GM12892 (cell line): ENCODE results near the gene PLA2G4E.

ENCODE experiments used
- POLR2A ChIP-seq: IDR thresholded peaks from 2 replicates; pipeline ENCODE4 v1.6.1; 2011; ENCODE audit warnings: low read depth, low read length, control low read depth
- POLR2AphosphoS5 ChIP-seq: IDR thresholded peaks from 2 replicates; pipeline ENCODE4 v1.6.1; 2011; ENCODE audit warnings: low read depth, low read length, control low read depth
- TAF1 ChIP-seq: IDR thresholded peaks from 2 replicates; pipeline ENCODE4 v1.6.1; 2011; ENCODE audit warnings: low read depth, mild to moderate bottlenecking, control low read depth, low read length, borderline replicate concordance

DNA sequence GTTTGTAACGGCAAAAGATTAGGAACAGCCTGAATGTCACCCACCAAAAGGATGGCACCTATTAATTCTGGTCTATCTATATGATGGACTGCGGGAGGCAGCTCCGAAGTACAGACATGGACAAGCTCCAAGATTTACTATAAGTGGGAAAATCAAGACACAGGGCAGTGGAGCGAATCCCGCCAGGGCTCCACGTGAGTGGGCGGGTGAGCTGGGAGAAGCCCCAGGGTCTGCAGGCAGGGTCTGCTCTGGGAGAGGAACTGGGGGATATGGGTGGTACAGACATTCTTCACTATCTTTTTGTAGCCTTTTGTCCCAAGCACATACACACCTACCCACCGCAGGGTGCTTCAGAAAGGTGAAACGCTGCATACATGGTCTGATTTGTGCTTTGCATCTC is 88.7 kb downstream of the PLA2G4E start:
- TF ChIP-seq POLR2A (no peak), POLR2AphosphoS5 (no peak), TAF1 (no peak)
